Uterus (tissue), 4 donors: ENCODE data around the gene TAGLN2. TPM values are rescaled to one million over a fixed set of nuclear protein-coding genes. Genes with fewer than 3 reads are reported as not detected.

Experiments used
- DNase-seq, 2 donors: peaks; one replicate each; pipeline ENCODE4 v3.0.0-alpha.2; 2019 to 2020
- H3K27ac ChIP-seq, 2 donors: fragments of 200-600 bp; sonication (generic); 1 replicate in 1 of 2; 2 replicates in 1 of 2; pipeline ENCODE4 v1.5.1; 2016 to 2018
- H3K27me3 ChIP-seq, 2 donors: fragments of 200-600 bp; sonication (generic); one replicate each; pipeline ENCODE4 v1.5.1; 2018 to 2019; ENCODE audit warnings: control low read depth in 1 of 2
- H3K36me3 ChIP-seq, 2 donors: fragments of 200-600 bp; sonication (generic); one replicate each; pipeline ENCODE4 v1.5.1; 2019; ENCODE audit warnings: control low read depth in 1 of 2
- H3K4me1 ChIP-seq, 2 donors: fragments of 200-600 bp; sonication (generic); one replicate each; pipeline ENCODE4 v1.5.1; 2018 to 2019; ENCODE audit warnings: control low read depth in 1 of 2
- H3K4me3 ChIP-seq, 2 donors: fragments of 200-600 bp; sonication (generic); 1 replicate in 1 of 2; 2 replicates in 1 of 2; pipeline ENCODE4 v1.5.1; 2018 to 2019; ENCODE audit warnings: mild to moderate bottlenecking in 1 of 2
- H3K9me3 ChIP-seq, 2 donors: fragments of 200-600 bp; sonication (generic); one replicate each; pipeline ENCODE4 v1.5.1; 2019; ENCODE audit warnings: control low read depth in 1 of 2
- POLR2A ChIP-seq, 2 donors: fragments of 450-650 bp; IDR thresholded peaks; one replicate each; pipeline ENCODE4 v1.6.1; 2016; ENCODE audit warnings: antibody characterized with exemption in 2 of 2, mild to moderate bottlenecking in 1 of 2, moderate library complexity in 1 of 2
- intact Hi-C: fragments of 100-400 bp; cut with DNase I; formaldehyde crosslinking; loops from one replicate; pipeline ENCODE4 v1.15.1; 2023; ENCODE audit warnings: low total_unique reads
- total RNA-seq, 4 donors: library from RNA; depleted of rRNA in 3 of 4; stranded (reverse); fragments of >200 nt in 3 of 4; gene quantifications; one replicate each; pipeline versions ENCODE4 v1.1.0 to v1.2.4, GENCODE V29; 2014 to 2023
- TF ChIP-seq, protein P1 (sequence below), 4 experiments: fragments of 200-600 bp in 2 of 4; fragments of 450-650 bp in 2 of 4; sonication (generic) in 2 of 4; IDR thresholded peaks; one replicate each; pipeline ENCODE4 v1.5.1; 2016 to 2019; ENCODE audit warnings: antibody characterized with exemption in 4 of 4, mild to moderate bottlenecking in 2 of 4, moderate library complexity in 1 of 4
- donor health status: DM: yes; HTN: yes; CAD: no.

The TAGLN2 gene
- total RNA-seq, 4 donors from 2014 or later: 113 to 246 (median 197) TPM

DNA sequence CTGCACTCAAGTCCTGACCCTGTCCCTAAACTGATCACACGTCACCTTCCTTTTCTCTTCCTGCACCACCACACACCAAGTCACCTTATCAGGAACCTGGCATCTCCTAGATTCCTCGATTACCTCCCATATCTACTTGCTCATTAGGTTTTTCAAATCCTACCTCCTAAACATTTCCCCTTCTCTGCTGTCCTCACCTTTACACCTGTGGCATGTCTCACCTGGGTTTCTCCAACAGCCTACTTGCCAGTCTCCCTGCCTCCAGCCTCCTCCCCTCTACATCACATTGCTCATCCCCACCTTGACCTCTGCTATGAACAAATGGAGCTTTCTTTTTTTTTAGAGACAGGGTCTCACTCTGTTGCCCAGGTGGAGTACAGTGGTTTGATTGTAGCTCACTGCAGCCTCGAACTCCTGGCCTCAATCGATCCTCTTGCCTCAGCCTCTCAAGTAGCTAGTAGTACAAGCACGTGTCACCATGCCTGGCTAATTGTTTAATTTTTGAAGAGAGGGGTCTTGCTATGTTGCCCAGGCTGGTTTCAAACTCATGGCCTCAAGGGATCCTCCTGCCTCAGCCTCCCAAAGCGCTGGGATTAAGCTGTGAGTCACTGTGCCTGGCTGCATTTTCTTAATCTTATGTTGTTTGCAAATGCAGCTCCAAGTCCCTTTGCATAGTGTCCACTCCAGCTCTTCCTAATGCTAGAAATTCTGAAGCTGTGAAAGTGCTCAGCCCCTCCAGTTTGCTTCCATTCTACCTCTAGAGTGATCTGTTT lies 13.8 kb upstream of the TAGLN2 start:
- intact Hi-C loops: no loop called here

DNA sequence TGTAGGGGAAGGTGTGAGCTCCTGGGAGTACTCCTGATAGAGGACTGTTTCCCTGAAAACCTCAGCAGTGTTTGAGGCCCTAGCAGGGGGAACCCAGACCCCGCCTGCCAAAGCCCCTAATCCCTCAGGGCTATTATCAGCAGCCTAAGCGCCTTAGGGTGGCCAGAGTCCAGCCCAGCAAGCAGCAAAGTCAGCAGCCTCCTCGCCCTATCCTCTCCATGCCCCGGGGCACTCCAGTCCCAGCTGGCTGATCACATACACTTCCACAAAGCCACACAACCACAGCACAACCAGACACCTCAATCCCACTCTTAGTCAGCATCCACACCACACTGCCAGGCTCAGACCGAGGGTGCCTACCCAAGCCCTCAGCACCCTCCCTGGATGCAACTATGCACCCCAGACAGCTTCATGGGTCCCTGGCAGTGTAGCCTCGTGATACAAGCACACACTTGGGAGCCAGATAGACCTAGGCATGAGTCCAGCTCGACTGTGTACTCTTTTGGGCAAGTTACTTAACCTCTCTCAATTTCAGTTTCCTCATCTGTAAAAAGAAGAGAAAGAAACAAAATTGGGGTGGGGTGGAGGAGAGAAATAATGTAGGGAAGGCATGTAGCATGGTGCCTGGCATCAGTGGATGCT lies 13.0 kb upstream of the TAGLN2 start:
- TF ChIP-seq, protein P1, sequence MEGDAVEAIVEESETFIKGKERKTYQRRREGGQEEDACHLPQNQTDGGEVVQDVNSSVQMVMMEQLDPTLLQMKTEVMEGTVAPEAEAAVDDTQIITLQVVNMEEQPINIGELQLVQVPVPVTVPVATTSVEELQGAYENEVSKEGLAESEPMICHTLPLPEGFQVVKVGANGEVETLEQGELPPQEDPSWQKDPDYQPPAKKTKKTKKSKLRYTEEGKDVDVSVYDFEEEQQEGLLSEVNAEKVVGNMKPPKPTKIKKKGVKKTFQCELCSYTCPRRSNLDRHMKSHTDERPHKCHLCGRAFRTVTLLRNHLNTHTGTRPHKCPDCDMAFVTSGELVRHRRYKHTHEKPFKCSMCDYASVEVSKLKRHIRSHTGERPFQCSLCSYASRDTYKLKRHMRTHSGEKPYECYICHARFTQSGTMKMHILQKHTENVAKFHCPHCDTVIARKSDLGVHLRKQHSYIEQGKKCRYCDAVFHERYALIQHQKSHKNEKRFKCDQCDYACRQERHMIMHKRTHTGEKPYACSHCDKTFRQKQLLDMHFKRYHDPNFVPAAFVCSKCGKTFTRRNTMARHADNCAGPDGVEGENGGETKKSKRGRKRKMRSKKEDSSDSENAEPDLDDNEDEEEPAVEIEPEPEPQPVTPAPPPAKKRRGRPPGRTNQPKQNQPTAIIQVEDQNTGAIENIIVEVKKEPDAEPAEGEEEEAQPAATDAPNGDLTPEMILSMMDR (IDR thresholded peaks at IDR 0.05): no peak
- TF ChIP-seq POLR2A (IDR thresholded peaks at IDR 0.05): no peak
- no peaks in the 10 kb centered on the region for H3K4me1 ChIP-seq
- DNase-seq: no peak
- intact Hi-C loops: no loop called here
- H3K4me3 ChIP-seq: no peak overlapping the region
- no peaks in the 10 kb centered on the region for H3K27me3 ChIP-seq
- no peaks in the 10 kb centered on the region for H3K36me3 ChIP-seq
- H3K9me3 ChIP-seq: no peaks in the 10 kb centered on the region
- no peak overlapping the region for H3K27ac ChIP-seq

More for the DNA sequence above, 13.8 kb upstream of the TAGLN2 start:
- Histone ChIP-seq H3K4me1 (peaks cover 0 to under 1% of the 10 kb centered on the region in 2 donors), H3K27me3 (no peaks in the 10 kb centered on the region), H3K27ac (no peak overlapping the region), H3K4me3 (no peak overlapping the region), H3K36me3 (no peaks in the 10 kb centered on the region), H3K9me3 (no peaks in the 10 kb centered on the region)
- DNase-seq: no peak
- TF ChIP-seq POLR2A (IDR thresholded peaks at IDR 0.05): no peak
- TF ChIP-seq, protein P1 (IDR thresholded peaks at IDR 0.05): no peak

DNA sequence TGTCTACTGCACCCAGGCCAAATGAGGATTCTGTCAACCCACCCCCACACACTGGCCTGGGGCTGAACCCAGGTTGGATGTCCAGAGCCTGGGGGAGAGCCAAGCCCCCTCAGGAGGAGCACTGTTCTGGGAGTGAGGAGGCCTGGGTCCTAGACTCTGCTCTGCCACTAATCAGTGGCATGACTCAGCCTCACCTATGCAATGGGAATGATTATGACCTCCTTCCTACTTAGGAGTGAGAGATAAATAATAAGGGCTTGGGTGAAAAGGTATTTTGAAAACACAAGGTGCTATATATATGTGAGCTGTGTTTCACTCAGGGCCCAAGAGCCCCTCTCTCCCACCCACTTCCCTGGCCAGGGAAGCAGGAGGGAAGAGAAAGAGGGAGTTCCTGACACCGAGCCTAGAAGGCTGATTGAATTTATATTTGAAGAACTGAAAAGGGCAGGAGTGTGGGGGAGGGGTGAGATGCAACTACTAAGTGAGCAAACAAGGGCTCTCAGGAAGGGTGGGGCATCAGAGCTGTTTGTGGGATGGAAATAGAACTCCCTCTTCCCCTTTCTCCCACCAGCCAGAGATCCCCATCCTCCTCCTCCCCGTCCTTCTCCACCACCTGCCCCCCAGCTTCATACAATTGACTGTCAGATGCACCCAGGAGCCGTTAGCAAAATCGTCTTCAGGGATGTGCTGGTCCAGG lies 11.9 kb upstream of the TAGLN2 start:
- no peaks in the 10 kb centered on the region for H3K9me3 ChIP-seq
- no peak overlapping the region for H3K27ac ChIP-seq
- H3K36me3 ChIP-seq: no peaks in the 10 kb centered on the region
- no peak for DNase-seq
- no peak overlapping the region for H3K4me3 ChIP-seq
- intact Hi-C loops: no loop called here
- H3K4me1 ChIP-seq: no peaks in the 10 kb centered on the region
- H3K27me3 ChIP-seq: no peaks in the 10 kb centered on the region
- no peak for TF ChIP-seq POLR2A (IDR thresholded peaks at IDR 0.05)
- TF ChIP-seq, protein P1 (IDR thresholded peaks at IDR 0.05): no peak

DNA sequence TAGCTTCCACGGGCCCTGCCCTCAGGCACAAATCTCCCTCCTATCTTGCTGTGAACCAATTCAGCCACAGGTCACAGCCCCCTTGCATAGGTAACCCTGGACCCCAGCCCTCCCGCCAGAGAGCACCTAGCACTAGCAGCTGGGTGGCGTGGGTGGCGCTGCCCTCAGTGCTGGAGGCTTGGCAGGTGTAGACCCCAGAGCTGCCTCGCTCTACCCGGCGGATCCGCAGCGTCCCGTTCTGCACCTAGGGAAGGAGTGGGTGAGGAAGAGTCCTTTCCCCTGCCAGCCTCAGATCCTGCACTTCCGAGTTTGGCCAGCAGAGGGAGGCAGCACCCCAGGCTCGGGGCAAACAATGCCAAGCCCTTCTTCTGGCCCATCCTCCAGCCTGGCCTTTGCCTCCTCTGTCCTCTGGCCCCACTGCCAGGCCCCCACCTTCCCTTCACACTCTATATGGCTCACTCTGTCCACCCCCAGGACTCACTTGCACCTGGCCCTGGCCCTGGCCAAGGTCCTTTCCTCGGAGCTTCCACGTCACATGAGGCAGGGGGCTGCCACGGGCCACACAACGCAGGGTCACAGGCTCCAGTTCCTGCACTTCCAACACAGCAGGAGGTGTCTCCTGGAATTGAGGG lies 11.1 kb upstream of the TAGLN2 start:
- Histone ChIP-seq H3K4me1 (no peaks in the 10 kb centered on the region), H3K27ac (no peak overlapping the region), H3K9me3 (no peaks in the 10 kb centered on the region), H3K36me3 (no peaks in the 10 kb centered on the region), H3K4me3 (no peak overlapping the region), H3K27me3 (no peaks in the 10 kb centered on the region)
- DNase-seq: peak; percentile 65 to 77
- TF ChIP-seq POLR2A (IDR thresholded peaks at IDR 0.05): peak in 1 of 2 donors; percentile 10
- TF ChIP-seq, protein P1 (IDR thresholded peaks at IDR 0.05): peak; percentile 88 to 99 (median 92)
- intact Hi-C loops: no loop called here
